Measurements from ENCODE around the gene SRD5A1. TPM values are rescaled to one million over a fixed set of nuclear protein-coding genes. Genes with fewer than 3 reads are reported as not detected.

The SRD5A1 gene
- total RNA-seq, 1 experiment from 2014 or later, result 19.5 TPM

- Histone ChIP-seq H2AFZ (ENCODE audit: low read length) (no peak overlapping the region; the same call in 1 of the 2 replicates), H3K27ac (ENCODE audit: low read length) (no peak overlapping the region), H3K4me3 (ENCODE audit: low read length) (no peak overlapping the region)
Measured at GRCh38 chr5:6707852-6708251, 74.6 kb downstream of the SRD5A1 start.

GRCh38 chr5:6708814-6709213, 75.6 kb downstream of the SRD5A1 start:
- Histone ChIP-seq H3K4me3 (ENCODE audit: low read length) (no peak overlapping the region), H3K4me2 (ENCODE audit: low read depth, low read length, poor library complexity, severe bottlenecking) (no peak overlapping the region), H3K4me1 (ENCODE audit: low read length) (peaks cover 11% of the 10 kb centered on the region), H3K36me3 (ENCODE audit: insufficient read depth, low read length) (no peaks in the 10 kb centered on the region), H2AFZ (ENCODE audit: low read length) (no peak overlapping the region), H4K20me1 (ENCODE audit: insufficient read depth, low read depth, low read length) (no peaks in the 10 kb centered on the region), H3K27me3 (ENCODE audit: low read length) (no peaks in the 10 kb centered on the region), H3K9me3 (ENCODE audit: low read length) (no peaks in the 10 kb centered on the region), H3K27ac (ENCODE audit: low read length) (no peak overlapping the region), H3K9me2 (replicated peaks; ENCODE audit: insufficient read depth, low read length) (no peaks in the 10 kb centered on the region), H3K9ac (ENCODE audit: low read length) (no peak overlapping the region), H3K79me2 (ENCODE audit: low read length) (no peaks in the 10 kb centered on the region)
- no peak for DNase-seq

More at GRCh38 chr5:6707852-6708251, 74.6 kb downstream of the SRD5A1 start:
- no peaks in the 10 kb centered on the region for H3K79me2 ChIP-seq (ENCODE audit: low read length)
- H3K9me3 ChIP-seq (ENCODE audit: low read length), result no peaks in the 10 kb centered on the region
- H3K36me3 ChIP-seq (ENCODE audit: insufficient read depth, low read length), result no peaks in the 10 kb centered on the region
- DNase-seq, result no peak
- H3K27me3 ChIP-seq (ENCODE audit: low read length), result no peaks in the 10 kb centered on the region
- H3K9me2 ChIP-seq (replicated peaks; ENCODE audit: insufficient read depth, low read length), result no peaks in the 10 kb centered on the region
- H3K4me1 ChIP-seq (ENCODE audit: low read length), result peaks cover 11% of the 10 kb centered on the region
- no peak overlapping the region for H3K4me2 ChIP-seq (ENCODE audit: low read depth, low read length, poor library complexity, severe bottlenecking)
- no peaks in the 10 kb centered on the region for H4K20me1 ChIP-seq (ENCODE audit: insufficient read depth, low read depth, low read length)
- no peak overlapping the region for H3K9ac ChIP-seq (ENCODE audit: low read length)

DNA sequence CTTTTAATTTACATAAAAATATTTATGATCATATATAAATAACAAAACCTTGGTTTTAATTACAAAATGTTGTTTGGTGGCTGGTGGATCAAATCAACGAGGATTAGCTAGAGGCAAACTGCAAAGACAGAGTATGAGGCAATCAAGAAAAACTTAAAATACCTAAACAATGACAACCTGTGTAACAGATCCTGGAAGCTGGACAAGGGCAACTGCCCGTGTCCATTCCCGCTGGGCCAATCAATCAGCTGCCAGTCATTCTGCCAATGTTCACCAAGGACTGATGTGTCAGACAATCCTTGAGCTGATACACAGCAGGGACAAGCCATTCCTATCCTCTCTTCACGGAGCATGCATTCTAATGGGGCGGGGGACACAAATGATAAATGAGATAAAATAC, 76.8 kb downstream of the SRD5A1 start:
- no peak overlapping the region for H3K27ac ChIP-seq (ENCODE audit: low read length)

DNA sequence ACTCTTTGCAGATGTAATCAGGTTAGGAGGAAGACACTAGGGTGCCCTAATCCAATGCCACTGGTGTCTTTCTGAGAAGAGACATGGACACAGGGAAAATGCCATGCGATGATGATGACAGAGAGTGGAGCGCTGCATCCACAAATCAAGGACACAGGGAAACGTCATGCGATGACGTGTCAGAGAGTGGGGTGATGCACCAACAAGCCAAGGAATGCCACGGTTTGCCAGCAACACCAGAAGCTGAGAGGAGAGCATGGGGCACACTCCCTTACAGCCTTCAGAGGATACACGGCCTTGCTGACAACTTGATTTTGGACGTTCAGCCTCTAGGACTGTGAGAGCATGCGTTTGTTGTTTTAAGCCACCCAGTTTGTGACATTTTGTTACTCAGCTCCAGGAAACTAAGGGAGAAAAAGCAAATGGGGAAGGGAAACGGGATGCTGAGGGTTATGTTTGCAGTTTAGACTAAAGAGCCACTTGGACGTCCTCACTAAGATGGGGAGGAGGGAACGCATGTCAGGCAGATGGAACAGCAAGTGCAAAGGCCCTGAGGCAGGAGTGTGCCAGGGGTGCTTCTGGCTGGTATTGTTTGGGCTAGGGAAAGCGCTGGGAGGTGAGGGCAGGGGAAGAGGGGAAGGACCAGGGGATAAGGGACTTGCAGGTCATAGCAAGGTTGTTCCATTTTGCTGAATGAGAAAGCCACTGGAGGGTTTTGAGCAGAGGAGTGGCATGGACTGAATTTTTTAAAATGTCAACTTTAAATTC, 77.5 kb downstream of the SRD5A1 start:
- H3K9me3 ChIP-seq (ENCODE audit: low read length), result no peaks in the 10 kb centered on the region
- H3K27ac ChIP-seq (ENCODE audit: low read length), result no peak overlapping the region
- no peak overlapping the region for H3K4me3 ChIP-seq (ENCODE audit: low read length)
- H3K79me2 ChIP-seq (ENCODE audit: low read length), result peaks cover 16% of the 10 kb centered on the region
- H3K4me2 ChIP-seq (ENCODE audit: low read depth, low read length, poor library complexity, severe bottlenecking), result no peak overlapping the region
- no peak overlapping the region for H2AFZ ChIP-seq (ENCODE audit: low read length)
- no peaks in the 10 kb centered on the region for H3K36me3 ChIP-seq (ENCODE audit: insufficient read depth, low read length)
- H3K9ac ChIP-seq (ENCODE audit: low read length), result no peak overlapping the region
- peaks cover 11% of the 10 kb centered on the region for H4K20me1 ChIP-seq (ENCODE audit: insufficient read depth, low read depth, low read length)
- no peaks in the 10 kb centered on the region for H3K9me2 ChIP-seq (replicated peaks; ENCODE audit: insufficient read depth, low read length)
- no peaks in the 10 kb centered on the region for H3K27me3 ChIP-seq (ENCODE audit: low read length)
- DNase-seq, result no peak
- H3K4me1 ChIP-seq (ENCODE audit: low read length), result peaks cover 18% of the 10 kb centered on the region

More for the DNA sequence above, 76.8 kb downstream of the SRD5A1 start:
- peaks cover 10% of the 10 kb centered on the region for H3K79me2 ChIP-seq (ENCODE audit: low read length)
- H3K9me3 ChIP-seq (ENCODE audit: low read length), result no peaks in the 10 kb centered on the region
- no peaks in the 10 kb centered on the region for H3K36me3 ChIP-seq (ENCODE audit: insufficient read depth, low read length)
- H3K4me3 ChIP-seq (ENCODE audit: low read length), result no peak overlapping the region
- H3K27me3 ChIP-seq (ENCODE audit: low read length), result no peaks in the 10 kb centered on the region
- H3K4me2 ChIP-seq (ENCODE audit: low read depth, low read length, poor library complexity, severe bottlenecking), result no peak overlapping the region
- no peaks in the 10 kb centered on the region for H3K9me2 ChIP-seq (replicated peaks; ENCODE audit: insufficient read depth, low read length)
- DNase-seq, result no peak
- no peak overlapping the region for H3K9ac ChIP-seq (ENCODE audit: low read length)
- H3K4me1 ChIP-seq (ENCODE audit: low read length), result peaks cover 12% of the 10 kb centered on the region
- no peak overlapping the region for H2AFZ ChIP-seq (ENCODE audit: low read length)
- peaks cover 5% of the 10 kb centered on the region for H4K20me1 ChIP-seq (ENCODE audit: insufficient read depth, low read depth, low read length)

DNA sequence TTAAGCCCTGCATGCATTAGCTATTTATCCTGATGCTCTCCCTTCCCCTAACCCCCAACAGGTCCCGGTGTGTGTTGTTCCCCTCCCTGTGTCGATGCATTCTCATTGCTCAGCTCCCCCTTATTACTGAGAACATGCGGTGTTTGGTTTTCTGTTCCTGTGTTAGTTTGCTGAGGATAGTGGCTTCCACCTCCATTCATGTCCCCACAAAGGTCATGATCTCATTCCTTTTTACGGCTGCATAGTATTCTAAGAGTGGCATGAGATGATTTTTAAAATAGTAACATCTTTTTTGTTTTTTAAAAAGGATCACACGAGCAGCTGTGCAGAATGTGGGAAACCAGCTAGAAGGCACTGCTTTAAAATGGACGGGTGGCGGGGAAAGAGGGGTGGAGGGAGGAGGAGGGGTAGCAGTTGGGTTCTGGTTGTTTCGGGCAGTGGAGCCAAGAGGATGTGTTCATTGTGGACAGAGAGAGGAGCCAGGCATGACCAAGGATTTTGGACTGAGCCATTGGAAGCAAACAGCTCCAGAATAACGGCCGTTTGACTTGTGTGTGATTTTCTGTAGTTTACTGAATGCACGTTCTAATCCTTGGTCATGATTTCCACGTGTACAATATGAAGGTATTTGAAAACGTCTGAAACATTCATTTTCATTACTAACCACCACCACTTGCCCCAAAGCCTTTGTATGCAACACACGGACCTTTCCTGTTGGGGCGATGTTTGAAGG, 78.3 kb downstream of the SRD5A1 start:
- H3K4me1 ChIP-seq (ENCODE audit: low read length), result peaks cover 27% of the 10 kb centered on the region
- H3K27me3 ChIP-seq (ENCODE audit: low read length), result no peaks in the 10 kb centered on the region
- H3K27ac ChIP-seq (ENCODE audit: low read length), result no peak overlapping the region
- no peaks in the 10 kb centered on the region for H3K9me2 ChIP-seq (replicated peaks; ENCODE audit: insufficient read depth, low read length)
- peaks cover 25% of the 10 kb centered on the region for H3K79me2 ChIP-seq (ENCODE audit: low read length)
- DNase-seq, result no peak
- H3K36me3 ChIP-seq (ENCODE audit: insufficient read depth, low read length), result no peaks in the 10 kb centered on the region
- peak overlapping the region; percentile 73 for H3K4me3 ChIP-seq (ENCODE audit: low read length)
- H3K9me3 ChIP-seq (ENCODE audit: low read length), result no peaks in the 10 kb centered on the region
- peak overlapping the region; percentile 95; the same call in 1 of the 2 replicates for H2AFZ ChIP-seq (ENCODE audit: low read length)
- peak overlapping the region; percentile 81 for H3K4me2 ChIP-seq (ENCODE audit: low read depth, low read length, poor library complexity, severe bottlenecking)
- peak overlapping the region; percentile 87 for H3K9ac ChIP-seq (ENCODE audit: low read length)
- peaks cover 19% of the 10 kb centered on the region for H4K20me1 ChIP-seq (ENCODE audit: insufficient read depth, low read depth, low read length)

DNA sequence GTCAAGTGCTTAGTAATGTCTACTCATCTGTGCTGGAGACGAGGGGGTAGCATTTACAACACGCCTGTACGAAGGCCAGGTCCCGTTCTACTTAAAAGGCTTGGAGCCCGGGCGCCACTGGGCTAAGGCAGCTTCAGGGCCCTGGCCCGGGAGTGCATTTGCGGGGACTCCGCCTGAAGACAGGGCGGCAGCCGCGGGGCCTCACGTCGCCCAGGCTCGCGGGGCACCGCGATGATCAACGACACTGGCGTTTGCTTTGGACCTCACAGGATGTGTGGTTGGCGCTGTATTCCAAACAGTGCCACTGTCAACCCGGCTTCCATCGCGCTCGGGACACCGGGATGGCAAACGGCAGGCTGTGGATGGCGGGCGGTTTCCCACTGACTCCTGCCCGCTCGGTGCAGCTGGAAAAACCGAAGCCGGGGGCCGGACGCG, 78.9 kb downstream of the SRD5A1 start:
- peak overlapping the region; percentile 81 for H3K4me2 ChIP-seq (ENCODE audit: low read depth, low read length, poor library complexity, severe bottlenecking)
- H3K4me1 ChIP-seq (ENCODE audit: low read length), result peaks cover 32% of the 10 kb centered on the region
- no peaks in the 10 kb centered on the region for H3K27me3 ChIP-seq (ENCODE audit: low read length)
- H3K9me3 ChIP-seq (ENCODE audit: low read length), result no peaks in the 10 kb centered on the region
- no peaks in the 10 kb centered on the region for H3K9me2 ChIP-seq (replicated peaks; ENCODE audit: insufficient read depth, low read length)
- H3K4me3 ChIP-seq (ENCODE audit: low read length), result peak overlapping the region; percentile 73
- peak overlapping the region; percentile 95 for H2AFZ ChIP-seq (ENCODE audit: low read length)
- peaks cover 25% of the 10 kb centered on the region for H4K20me1 ChIP-seq (ENCODE audit: insufficient read depth, low read depth, low read length)
- H3K79me2 ChIP-seq (ENCODE audit: low read length), result peaks cover 31% of the 10 kb centered on the region
- H3K9ac ChIP-seq (ENCODE audit: low read length), result peak overlapping the region; percentile 87
- DNase-seq, result peak; percentile 75
- peak overlapping the region; percentile 32 for H3K27ac ChIP-seq (ENCODE audit: low read length)
- H3K36me3 ChIP-seq (ENCODE audit: insufficient read depth, low read length), result no peaks in the 10 kb centered on the region

DNA sequence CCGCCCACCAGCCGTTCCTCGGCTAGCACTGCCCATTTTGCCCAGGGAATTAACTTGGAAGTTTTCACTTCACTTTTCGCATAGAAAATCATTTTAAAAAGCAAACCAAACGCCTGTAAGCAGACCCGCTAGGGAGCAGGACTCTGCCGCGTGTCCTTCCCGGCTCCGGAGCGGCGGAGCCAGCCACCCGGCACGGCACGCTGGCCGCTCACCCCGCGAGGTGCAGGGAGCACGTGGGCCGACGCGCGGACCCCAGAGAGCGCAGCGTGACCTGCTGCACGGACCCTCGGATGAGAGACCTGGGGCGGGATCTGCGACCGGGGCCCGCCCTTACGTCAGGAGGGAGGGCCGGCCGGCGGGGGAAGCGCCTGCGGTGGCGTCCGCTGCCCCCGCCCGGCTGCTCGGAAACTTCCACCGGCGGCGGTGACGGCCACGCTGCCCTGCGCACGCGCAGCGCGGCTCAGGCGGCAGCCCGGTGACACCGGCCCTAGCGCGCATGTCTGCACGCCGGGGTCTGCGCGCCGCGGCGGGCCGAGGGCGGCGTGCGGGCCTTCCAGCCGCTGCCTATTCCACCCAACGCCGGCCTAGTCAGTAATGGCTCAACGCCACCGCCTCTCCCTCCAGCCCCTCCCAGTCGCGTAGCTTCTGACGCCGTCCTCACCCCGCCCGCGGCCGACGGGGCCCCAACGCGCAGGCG, 79.5 kb downstream of the SRD5A1 start:
- no peaks in the 10 kb centered on the region for H3K27me3 ChIP-seq (ENCODE audit: low read length)
- peaks cover 30% of the 10 kb centered on the region for H4K20me1 ChIP-seq (ENCODE audit: insufficient read depth, low read depth, low read length)
- H2AFZ ChIP-seq (ENCODE audit: low read length), result peak overlapping the region; percentile 95
- H3K36me3 ChIP-seq (ENCODE audit: insufficient read depth, low read length), result peaks cover 1% of the 10 kb centered on the region; the same call in 1 of the 2 replicates
- H3K4me1 ChIP-seq (ENCODE audit: low read length), result peaks cover 38% of the 10 kb centered on the region
- peaks cover 36% of the 10 kb centered on the region for H3K79me2 ChIP-seq (ENCODE audit: low read length)
- H3K4me3 ChIP-seq (ENCODE audit: low read length), result peak overlapping the region; percentile 73
- peak; percentile 99 for DNase-seq
- H3K9me3 ChIP-seq (ENCODE audit: low read length), result no peaks in the 10 kb centered on the region
- peak overlapping the region; percentile 81 for H3K4me2 ChIP-seq (ENCODE audit: low read depth, low read length, poor library complexity, severe bottlenecking)
- H3K27ac ChIP-seq (ENCODE audit: low read length), result peak overlapping the region; percentile 32
- H3K9ac ChIP-seq (ENCODE audit: low read length), result peak overlapping the region; percentile 87
- no peaks in the 10 kb centered on the region for H3K9me2 ChIP-seq (replicated peaks; ENCODE audit: insufficient read depth, low read length)
